Testis (tissue), 2 donors: ENCODE data around the gene KCNH6.

Source experiments
- POLR2A ChIP-seq: fragments of 450-650 bp; IDR thresholded peaks from one replicate; pipeline ENCODE4 v1.6.1; 2017; ENCODE audit warnings: antibody characterized with exemption, mild to moderate bottlenecking, moderate library complexity
- TF ChIP-seq, protein P1 (sequence below), 3 experiments: fragments of 450-650 bp in 2 of 3; fragments of 200-600 bp in 1 of 3; sonication (generic) in 1 of 3; IDR thresholded peaks; one replicate each; pipeline ENCODE4 v1.5.1; 2016 to 2019; ENCODE audit warnings: antibody characterized with exemption in 3 of 3, mild to moderate bottlenecking in 2 of 3, moderate library complexity in 1 of 3

DNA sequence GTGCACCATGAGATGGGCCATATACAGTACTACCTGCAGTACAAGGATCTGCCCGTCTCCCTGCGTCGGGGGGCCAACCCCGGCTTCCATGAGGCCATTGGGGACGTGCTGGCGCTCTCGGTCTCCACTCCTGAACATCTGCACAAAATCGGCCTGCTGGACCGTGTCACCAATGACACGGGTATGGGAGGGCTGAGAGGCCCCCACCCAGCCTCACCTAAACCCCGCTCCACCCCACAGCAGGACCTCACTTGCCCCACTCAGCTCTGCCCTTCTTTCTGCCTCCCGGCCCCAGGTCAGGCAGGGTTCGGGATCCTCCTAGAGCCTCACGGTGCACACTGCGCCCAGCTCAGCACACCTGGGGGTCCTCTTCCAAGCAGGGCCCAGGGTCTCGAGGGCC is 40.6 kb upstream of the KCNH6 start:
- TF ChIP-seq, protein P1, sequence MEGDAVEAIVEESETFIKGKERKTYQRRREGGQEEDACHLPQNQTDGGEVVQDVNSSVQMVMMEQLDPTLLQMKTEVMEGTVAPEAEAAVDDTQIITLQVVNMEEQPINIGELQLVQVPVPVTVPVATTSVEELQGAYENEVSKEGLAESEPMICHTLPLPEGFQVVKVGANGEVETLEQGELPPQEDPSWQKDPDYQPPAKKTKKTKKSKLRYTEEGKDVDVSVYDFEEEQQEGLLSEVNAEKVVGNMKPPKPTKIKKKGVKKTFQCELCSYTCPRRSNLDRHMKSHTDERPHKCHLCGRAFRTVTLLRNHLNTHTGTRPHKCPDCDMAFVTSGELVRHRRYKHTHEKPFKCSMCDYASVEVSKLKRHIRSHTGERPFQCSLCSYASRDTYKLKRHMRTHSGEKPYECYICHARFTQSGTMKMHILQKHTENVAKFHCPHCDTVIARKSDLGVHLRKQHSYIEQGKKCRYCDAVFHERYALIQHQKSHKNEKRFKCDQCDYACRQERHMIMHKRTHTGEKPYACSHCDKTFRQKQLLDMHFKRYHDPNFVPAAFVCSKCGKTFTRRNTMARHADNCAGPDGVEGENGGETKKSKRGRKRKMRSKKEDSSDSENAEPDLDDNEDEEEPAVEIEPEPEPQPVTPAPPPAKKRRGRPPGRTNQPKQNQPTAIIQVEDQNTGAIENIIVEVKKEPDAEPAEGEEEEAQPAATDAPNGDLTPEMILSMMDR (IDR thresholded peaks at IDR 0.05): no peak
- no peak for TF ChIP-seq POLR2A
